Left ventricle myocardium inferior (tissue), 1 donor: ENCODE measurements around the gene TMEM54. TPM values are rescaled to one million over a fixed set of nuclear protein-coding genes. Genes with fewer than 3 reads are reported as not detected.

Experiments
- DNase-seq: peaks from one replicate; pipeline ENCODE4 v3.0.0-alpha.2; 2020
- H3K27ac ChIP-seq: fragments of 200-600 bp; replicated peaks from 2 replicates; pipeline ENCODE4 v1.8.0; 2021
- H3K27me3 ChIP-seq: fragments of 200-600 bp; 2 replicates; pipeline ENCODE4 v1.8.0; 2021; ENCODE audit warnings: low read depth
- H3K36me3 ChIP-seq: fragments of 200-600 bp; 2 replicates; pipeline ENCODE4 v1.8.0; 2021
- H3K4me1 ChIP-seq: fragments of 200-600 bp; 2 replicates; pipeline ENCODE4 v1.8.0; 2021
- H3K4me3 ChIP-seq: fragments of 200-600 bp; 2 replicates; pipeline ENCODE4 v1.8.0; 2021; ENCODE audit warnings: mild to moderate bottlenecking, moderate library complexity
- H3K9me3 ChIP-seq: fragments of 200-600 bp; replicated peaks from 2 replicates; pipeline ENCODE4 v1.8.0; 2021
- CTCF ChIP-seq: fragments of 200-600 bp; IDR thresholded peaks from 2 replicates; pipeline ENCODE4 v1.8.0; 2021; ENCODE audit warnings: antibody characterized with exemption, mild to moderate bottlenecking, borderline replicate concordance
- intact Hi-C: fragments of 100-400 bp; cut with micrococcal nuclease; formaldehyde crosslinking; loops from one replicate; pipeline ENCODE4 v1.11.0; 2022
- total RNA-seq: library from RNA; stranded (reverse); fragmentation: NEBNext Ultra II Directional; extraction: Animal tissue kit (Norgen Biotek cat#: 25700); gene quantifications from one replicate; pipeline ENCODE4 v1.2.1, GENCODE V29; 2021
- donor health status: DM: no; HTN: yes; CAD: no; lungs with severe emphysema.

The TMEM54 gene
- total RNA-seq, 1 donor from 2014 or later, result 14.2 TPM

GRCh38 chr1:32858791-32859190 lies 42.4 kb downstream of the TMEM54 start:
- Histone ChIP-seq H3K4me3 (no peak overlapping the region), H3K27ac (no peak overlapping the region), H3K36me3 (peaks cover 71% of the 10 kb centered on the region), H3K9me3 (no peaks in the 10 kb centered on the region), H3K4me1 (peaks cover 26% of the 10 kb centered on the region), H3K27me3 (no peaks in the 10 kb centered on the region)
- no peak for DNase-seq
- TF ChIP-seq CTCF, result no peak
- intact Hi-C loops, result no loop called here

- intact Hi-C loops, result no loop called here
- H3K27ac ChIP-seq, result no peak overlapping the region
- no peak for TF ChIP-seq CTCF
- H3K9me3 ChIP-seq, result no peaks in the 10 kb centered on the region
- H3K4me1 ChIP-seq, result peaks cover 21% of the 10 kb centered on the region
- no peak overlapping the region for H3K4me3 ChIP-seq
- no peaks in the 10 kb centered on the region for H3K27me3 ChIP-seq
- peaks cover 71% of the 10 kb centered on the region for H3K36me3 ChIP-seq
- no peak for DNase-seq
Observed at GRCh38 chr1:32858136-32858535, 43.1 kb downstream of the TMEM54 start.

- TF ChIP-seq CTCF, result no peak
- peaks cover 70% of the 10 kb centered on the region for H3K36me3 ChIP-seq
- no peak overlapping the region for H3K4me3 ChIP-seq
- no peaks in the 10 kb centered on the region for H3K9me3 ChIP-seq
- H3K4me1 ChIP-seq, result peaks cover 6% of the 10 kb centered on the region
- intact Hi-C loops, result no loop called here
- DNase-seq, result no peak
- H3K27me3 ChIP-seq, result no peaks in the 10 kb centered on the region
- H3K27ac ChIP-seq, result no peak overlapping the region
Observed at GRCh38 chr1:32855861-32856617, 45.1 kb downstream of the TMEM54 start.

- no peaks in the 10 kb centered on the region for H3K4me1 ChIP-seq
- no peak overlapping the region for H3K4me3 ChIP-seq
- intact Hi-C loops, result no loop called here
- H3K36me3 ChIP-seq, result peaks cover 52% of the 10 kb centered on the region
- H3K27me3 ChIP-seq, result no peaks in the 10 kb centered on the region
- peaks cover 7% of the 10 kb centered on the region for H3K9me3 ChIP-seq
- DNase-seq, result no peak
- H3K27ac ChIP-seq, result no peak overlapping the region
- TF ChIP-seq CTCF, result no peak
Observed at GRCh38 chr1:32848354-32849063, 52.7 kb downstream of the TMEM54 start.

Other genes with a start within 250 kb of the TMEM54 start
- gene SYNC, start 198.6 kb downstream of the TMEM54 start, total RNA-seq, result 16.2 TPM
- 35.5 TPM for gene YARS1, start 84.0 kb downstream of the TMEM54 start, total RNA-seq
- 11.1 TPM for gene S100PBP, start 83.7 kb downstream of the TMEM54 start, total RNA-seq
- 105 TPM for gene FNDC5, start 30.5 kb downstream of the TMEM54 start, total RNA-seq
- not detected for gene HPCA, start 14.9 kb downstream of the TMEM54 start, total RNA-seq
- gene RNF19B, start 63.4 kb upstream of the TMEM54 start, total RNA-seq, result 15.4 TPM
- gene AK2, start 135.5 kb upstream of the TMEM54 start, total RNA-seq, result 121 TPM
- 2.8 TPM for gene AZIN2, start 179.8 kb upstream of the TMEM54 start, total RNA-seq